K562 (cell line): ENCODE measurements around the gene PAQR4. TPM values are rescaled to one million over a fixed set of nuclear protein-coding genes. Genes with fewer than 3 reads are reported as not detected.
A peak's percentile ranks its signal among the peaks of the same experiment; 100 is the strongest.

Experiments
- ASH1L ChIP-seq: fragments of 450-650 bp; IDR thresholded peaks from 2 replicates; pipeline ENCODE4 v1.6.1; 2018; ENCODE audit warnings: borderline replicate concordance, mild to moderate bottlenecking, low read depth; ENCODE audit not compliant: partially characterized antibody
- BCOR ChIP-seq: fragments of 450-650 bp; IDR thresholded peaks from 2 replicates; pipeline ENCODE4 v1.6.1; 2016
- CBFA2T3 ChIP-seq: fragments of 450-650 bp; IDR thresholded peaks from 2 replicates; pipeline ENCODE4 v1.6.1; 2017
- EHMT2 ChIP-seq: fragments of 450-650 bp; IDR thresholded peaks from 2 replicates; pipeline ENCODE4 v1.6.1; 2018; ENCODE audit warnings: antibody characterized with exemption
- FOXK2 ChIP-seq, 2 experiments: fragments of 450-650 bp; IDR thresholded peaks in 1 of 2; conservative IDR thresholded peaks in 1 of 2; 2 replicates each; pipeline ENCODE4 v1.6.1; 2016; ENCODE audit warnings: low read depth in 2 of 2, mild to moderate bottlenecking in 1 of 2
- HDGF ChIP-seq: fragments of 450-650 bp; IDR thresholded peaks from 2 replicates; pipeline ENCODE4 v1.6.1; 2016
- HEY1 ChIP-seq: fragments of 250-450 bp; sonication (Bioruptor Pico); IDR thresholded peaks from 2 replicates; pipeline ENCODE4 v1.5.0; 2020; ENCODE audit warnings: mild to moderate bottlenecking, moderate library complexity, borderline replicate concordance
- NFATC3 ChIP-seq: fragments of 450-650 bp; IDR thresholded peaks from 2 replicates; pipeline ENCODE4 v1.6.1; 2017; ENCODE audit warnings: mild to moderate bottlenecking
- POLR2G ChIP-seq: fragments of 200-400 bp; formaldehyde crosslinking; IDR thresholded peaks from 2 replicates; pipeline ENCODE4 v1.6.1; 2017; ENCODE audit warnings: low read depth, mild to moderate bottlenecking, antibody characterized with exemption, low read length, moderate library complexity
- RAD51 ChIP-seq: fragments of 450-650 bp; IDR thresholded peaks from 2 replicates; pipeline ENCODE4 v1.7.1; 2016; ENCODE audit warnings: low read depth, mild to moderate bottlenecking, borderline replicate concordance
- RNF2 ChIP-seq: sonication (generic); IDR thresholded peaks from 2 replicates; pipeline ENCODE4 v1.6.1; 2016
- ZBTB26 ChIP-seq: fragments of 450-650 bp; formaldehyde crosslinking; IDR thresholded peaks from 2 replicates; pipeline ENCODE4 v1.4.0; 2022; ENCODE audit warnings: missing genetic modification characterization
- ZBTB40 ChIP-seq, 2 experiments: fragments of 450-650 bp in 1 of 2; sonication (generic) in 1 of 2; formaldehyde crosslinking in 1 of 2; IDR thresholded peaks; 2 replicates each; pipeline versions ENCODE4 v1.7.1 to v1.9.0; 2016 to 2022; ENCODE audit warnings: inconsistent platforms in 1 of 2, mild to moderate bottlenecking in 1 of 2, missing genetic modification reagents in 1 of 2
- ZNF146 ChIP-seq: IDR thresholded peaks from one replicate; pipeline ENCODE4 v1.6.1; 2018; ENCODE audit warnings: missing compliant biosample characterization; ENCODE audit not compliant: unreplicated experiment
- ZNF174 ChIP-seq: fragments of 250-450 bp; sonication (Bioruptor Pico); IDR thresholded peaks from 2 replicates; pipeline ENCODE4 v1.4.0; 2020; ENCODE audit warnings: mild to moderate bottlenecking
- polyA plus RNA-seq, 8 experiments: library from polyadenylated mRNA; depleted of rRNA in 4 of 8; stranded (reverse) in 5 of 8; unstranded in 3 of 8; fragments of >200 nt; fragmentation: Nextera tagmentation in 2 of 8; fragmentation: Illumina TruSeq in 1 of 8; extraction: Ambion mirVana in 2 of 8; extraction: Trizol in 1 of 8; gene quantifications; 2 replicates each; pipeline versions ENCODE4 v1.2.1 to v1.2.3, GENCODE V29; 2011 to 2014; ENCODE audit warnings: inconsistent platforms in 1 of 8, missing spikeins in 1 of 8
- total RNA-seq, 7 experiments: library from RNA; depleted of rRNA in 6 of 7; stranded (reverse); fragments of >200 nt in 6 of 7; fragmentation: Illumina TruSeq in 2 of 7; extraction: Trizol in 2 of 7; gene quantifications; 2 replicates each; pipeline versions ENCODE4 v1.2.1 to v1.2.3, GENCODE V29; 2011 to 2021; ENCODE audit warnings: low replicate concordance in 1 of 7
- TF ChIP-seq, protein P1 (sequence below): fragments of 450-650 bp; formaldehyde crosslinking; IDR thresholded peaks from 2 replicates; pipeline ENCODE4 v1.4.0; 2022; ENCODE audit warnings: missing genetic modification characterization
- TF ChIP-seq, protein P2 (sequence below): sonication (generic); formaldehyde crosslinking; IDR thresholded peaks from 2 replicates; pipeline ENCODE4 v1.8.0; 2023; ENCODE audit warnings: mild to moderate bottlenecking, missing genetic modification reagents

Gene PAQR4
- total and polyA plus RNA-seq, 9 of the 15 experiments (the other 6 are each of a cell fraction or from before 2014, with no cell fraction given) = 0.62 to 40.4 (median 19.5) TPM

GRCh38 chr16:2982402-2982801 is 13.3 kb downstream of the PAQR4 start (continued):
- TF ChIP-seq ZBTB40 (IDR thresholded peaks at IDR 0.05) (0 out of 2 replicates have a peak, but pooled peaks have one; percentile 23), ZBTB40 (CRISPR knock-in tag; IDR thresholded peaks at IDR 0.05) (no peak), FOXK2 (conservative IDR thresholded peaks at IDR 0.05 in 1 of 2, IDR thresholded peaks at IDR 0.05 in 1 of 2; ENCODE audit: low read depth in 2 of 2) (no peak), ZBTB26 (CRISPR knock-in tag) (0 out of 2 replicates have a peak, but pooled peaks have one; percentile 65), ASH1L (no peak), ZNF146 (CRISPR knock-in tag) (no peak), RAD51 (no peak), HDGF (no peak), RNF2 (no peak), BCOR (peak; percentile 88), NFATC3 (0 out of 2 replicates have a peak, but pooled peaks have one; percentile 36), POLR2G (no peak), CBFA2T3 (no peak), ZNF174 (no peak), EHMT2 (0 out of 2 replicates have a peak, but pooled peaks have one; percentile 28), HEY1 (CRISPR knock-in tag) (0 out of 2 replicates have a peak, but pooled peaks have one; percentile 33)
- TF ChIP-seq, protein P1, sequence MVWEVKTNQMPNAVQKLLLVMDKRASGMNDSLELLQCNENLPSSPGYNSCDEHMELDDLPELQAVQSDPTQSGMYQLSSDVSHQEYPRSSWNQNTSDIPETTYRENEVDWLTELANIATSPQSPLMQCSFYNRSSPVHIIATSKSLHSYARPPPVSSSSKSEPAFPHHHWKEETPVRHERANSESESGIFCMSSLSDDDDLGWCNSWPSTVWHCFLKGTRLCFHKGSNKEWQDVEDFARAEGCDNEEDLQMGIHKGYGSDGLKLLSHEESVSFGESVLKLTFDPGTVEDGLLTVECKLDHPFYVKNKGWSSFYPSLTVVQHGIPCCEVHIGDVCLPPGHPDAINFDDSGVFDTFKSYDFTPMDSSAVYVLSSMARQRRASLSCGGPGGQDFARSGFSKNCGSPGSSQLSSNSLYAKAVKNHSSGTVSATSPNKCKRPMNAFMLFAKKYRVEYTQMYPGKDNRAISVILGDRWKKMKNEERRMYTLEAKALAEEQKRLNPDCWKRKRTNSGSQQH (CRISPR knock-in tag) = peak; percentile 90; the same call in 1 of the 2 replicates
- TF ChIP-seq, protein P2, sequence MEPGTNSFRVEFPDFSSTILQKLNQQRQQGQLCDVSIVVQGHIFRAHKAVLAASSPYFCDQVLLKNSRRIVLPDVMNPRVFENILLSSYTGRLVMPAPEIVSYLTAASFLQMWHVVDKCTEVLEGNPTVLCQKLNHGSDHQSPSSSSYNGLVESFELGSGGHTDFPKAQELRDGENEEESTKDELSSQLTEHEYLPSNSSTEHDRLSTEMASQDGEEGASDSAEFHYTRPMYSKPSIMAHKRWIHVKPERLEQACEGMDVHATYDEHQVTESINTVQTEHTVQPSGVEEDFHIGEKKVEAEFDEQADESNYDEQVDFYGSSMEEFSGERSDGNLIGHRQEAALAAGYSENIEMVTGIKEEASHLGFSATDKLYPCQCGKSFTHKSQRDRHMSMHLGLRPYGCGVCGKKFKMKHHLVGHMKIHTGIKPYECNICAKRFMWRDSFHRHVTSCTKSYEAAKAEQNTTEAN (CRISPR knock-in tag) = no peak
